ENCODE measurements around the gene RELCH. TPM values are rescaled to one million over a fixed set of nuclear protein-coding genes. Genes with fewer than 3 reads are reported as not detected.

Gene RELCH
- total RNA-seq, 1 donor from 2014 or later = 29.1 TPM

DNA sequence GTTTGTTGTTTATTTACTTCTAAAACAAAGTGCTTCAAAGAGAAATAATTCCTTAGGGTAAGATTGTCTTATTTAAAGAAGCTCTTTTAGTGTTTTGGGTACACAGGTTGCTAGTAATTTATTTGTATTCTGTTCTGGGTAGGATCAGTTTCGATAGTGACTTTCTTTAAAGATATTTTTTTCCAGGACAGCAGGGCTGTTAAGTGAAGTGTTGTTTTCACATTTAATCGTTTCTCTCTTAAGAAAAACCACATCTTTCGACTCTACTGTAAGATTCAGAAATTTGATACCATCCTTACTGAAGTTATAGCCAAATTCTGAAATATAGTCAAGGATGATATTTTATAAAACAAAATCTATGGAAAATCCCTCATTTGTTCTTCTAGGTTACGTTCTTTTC lies 155.8 kb downstream of the RELCH start:
- H3K9me3 Mint-ChIP-seq = no peaks in the 10 kb centered on the region
- peaks cover 43% of the 10 kb centered on the region for H3K36me3 Mint-ChIP-seq (ENCODE audit: low read depth)
- no peaks in the 10 kb centered on the region for H3K27me3 Mint-ChIP-seq (ENCODE audit: low read depth)
- intact Hi-C loops (cut with micrococcal nuclease) = no loop called here
- peaks cover 77% of the 10 kb centered on the region for H3K4me1 Mint-ChIP-seq (ENCODE audit: low read depth)
- no peak overlapping the region for H3K4me3 Mint-ChIP-seq (ENCODE audit: low read depth)
- DNase-seq (ENCODE audit: low spot score) = no peak
- H3K27ac Mint-ChIP-seq = no peak overlapping the region

- H3K4me1 Mint-ChIP-seq (ENCODE audit: low read depth) = peaks cover 77% of the 10 kb centered on the region
- no peak overlapping the region for H3K4me3 Mint-ChIP-seq (ENCODE audit: low read depth)
- no peaks in the 10 kb centered on the region for H3K9me3 Mint-ChIP-seq
- no peak overlapping the region for H3K27ac Mint-ChIP-seq
- no peak for DNase-seq (ENCODE audit: low spot score)
- peaks cover 46% of the 10 kb centered on the region for H3K36me3 Mint-ChIP-seq (ENCODE audit: low read depth)
- intact Hi-C loops (cut with micrococcal nuclease) = no loop called here
- no peaks in the 10 kb centered on the region for H3K27me3 Mint-ChIP-seq (ENCODE audit: low read depth)
These were observed 156.3 kb downstream of the RELCH start for GRCh38 chr18:62343316-62343715.

DNA sequence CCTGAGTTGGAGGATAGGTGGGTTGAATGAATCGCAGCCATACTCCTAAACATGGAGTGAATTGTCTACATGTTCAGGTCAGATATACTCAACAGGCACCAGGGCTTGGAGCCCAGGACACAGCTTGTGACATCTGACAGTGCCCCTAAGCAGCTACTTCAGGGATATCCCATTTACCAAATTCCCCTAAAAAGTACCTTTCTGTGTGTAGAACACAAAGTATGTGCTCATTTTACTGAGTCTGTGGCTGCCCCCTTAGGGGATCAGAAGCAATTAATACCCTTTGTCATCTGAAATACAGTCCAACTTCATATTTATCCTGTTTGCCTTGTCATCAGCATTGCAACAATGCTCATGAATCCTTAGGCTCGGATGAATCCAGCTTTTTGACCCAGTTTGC lies 158.9 kb downstream of the RELCH start:
- Mint-ChIP-seq H3K4me3 (ENCODE audit: low read depth) (no peak overlapping the region), H3K4me1 (ENCODE audit: low read depth) (peaks cover 67% of the 10 kb centered on the region), H3K36me3 (ENCODE audit: low read depth) (peaks cover 55% of the 10 kb centered on the region), H3K27ac (no peak overlapping the region), H3K27me3 (ENCODE audit: low read depth) (no peaks in the 10 kb centered on the region), H3K9me3 (no peaks in the 10 kb centered on the region)
- intact Hi-C loops (cut with micrococcal nuclease) = loop anchor here (2.0 kb wide), 1 partner anchor 51 kb away; no protein-coding TSS in a partner anchor
- no peak for DNase-seq (ENCODE audit: low spot score)

- DNase-seq (ENCODE audit: low spot score) = no peak
- Mint-ChIP-seq H3K36me3 (ENCODE audit: low read depth) (peaks cover 54% of the 10 kb centered on the region), H3K4me3 (ENCODE audit: low read depth) (peak overlapping the region; percentile 61), H3K27me3 (ENCODE audit: low read depth) (no peaks in the 10 kb centered on the region), H3K27ac (peak overlapping the region; percentile 90), H3K4me1 (ENCODE audit: low read depth) (peaks cover 61% of the 10 kb centered on the region), H3K9me3 (no peaks in the 10 kb centered on the region)
- intact Hi-C loops (cut with micrococcal nuclease) = loop anchor here (1.0 to 2.0 kb wide), 5 partner anchors 7 to 74 kb away; no protein-coding TSS in a partner anchor
These were observed 159.5 kb downstream of the RELCH start for GRCh38 chr18:62346333-62347088.

DNA sequence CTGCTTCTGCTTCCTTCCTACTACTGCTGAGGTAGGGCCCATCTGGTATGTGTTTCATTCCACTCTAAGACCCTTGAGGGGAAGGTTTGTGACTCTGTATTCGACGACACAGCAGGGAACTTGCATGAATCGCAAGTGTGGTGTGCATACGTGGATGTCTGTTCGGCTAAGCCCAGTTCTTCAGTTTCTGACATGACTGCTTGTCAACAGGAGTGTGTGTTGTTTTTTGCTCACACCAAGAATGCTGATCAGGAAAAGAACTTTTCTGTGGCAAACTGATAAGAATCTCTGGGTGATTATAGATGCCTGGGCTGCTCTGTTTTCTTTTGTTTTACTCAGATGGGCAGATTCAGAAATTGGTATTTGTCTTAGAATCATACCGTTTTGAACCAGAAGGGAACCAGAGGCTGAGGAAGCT lies 160.0 kb downstream of the RELCH start:
- Mint-ChIP-seq H3K27me3 (ENCODE audit: low read depth) (no peaks in the 10 kb centered on the region), H3K36me3 (ENCODE audit: low read depth) (peaks cover 56% of the 10 kb centered on the region), H3K4me1 (ENCODE audit: low read depth) (peaks cover 62% of the 10 kb centered on the region), H3K9me3 (no peaks in the 10 kb centered on the region), H3K27ac (peak overlapping the region; percentile 90), H3K4me3 (ENCODE audit: low read depth) (peak overlapping the region; percentile 61)
- intact Hi-C loops (cut with micrococcal nuclease) = loop anchor here (1.0 to 2.0 kb wide), 5 partner anchors 8 to 73 kb away; no protein-coding TSS in a partner anchor
- DNase-seq (ENCODE audit: low spot score) = peak; percentile 22

- intact Hi-C loops (cut with micrococcal nuclease) = no loop called here
- H3K27me3 Mint-ChIP-seq (ENCODE audit: low read depth) = no peaks in the 10 kb centered on the region
- peaks cover 58% of the 10 kb centered on the region for H3K36me3 Mint-ChIP-seq (ENCODE audit: low read depth)
- H3K4me3 Mint-ChIP-seq (ENCODE audit: low read depth) = no peak overlapping the region
- H3K27ac Mint-ChIP-seq = peak overlapping the region; percentile 38
- DNase-seq (ENCODE audit: low spot score) = no peak
- no peaks in the 10 kb centered on the region for H3K9me3 Mint-ChIP-seq
- H3K4me1 Mint-ChIP-seq (ENCODE audit: low read depth) = peaks cover 51% of the 10 kb centered on the region
These were observed 161.4 kb downstream of the RELCH start for GRCh38 chr18:62348474-62348873.

- Mint-ChIP-seq H3K4me3 (ENCODE audit: low read depth) (no peak overlapping the region), H3K36me3 (ENCODE audit: low read depth) (peaks cover 87% of the 10 kb centered on the region), H3K27ac (no peak overlapping the region), H3K9me3 (no peaks in the 10 kb centered on the region), H3K4me1 (ENCODE audit: low read depth) (peaks cover 23% of the 10 kb centered on the region), H3K27me3 (ENCODE audit: low read depth) (no peaks in the 10 kb centered on the region)
- intact Hi-C loops (cut with micrococcal nuclease) = no loop called here
- no peak for DNase-seq (ENCODE audit: low spot score)
These were observed 166.1 kb downstream of the RELCH start for GRCh38 chr18:62353170-62353569.

DNA sequence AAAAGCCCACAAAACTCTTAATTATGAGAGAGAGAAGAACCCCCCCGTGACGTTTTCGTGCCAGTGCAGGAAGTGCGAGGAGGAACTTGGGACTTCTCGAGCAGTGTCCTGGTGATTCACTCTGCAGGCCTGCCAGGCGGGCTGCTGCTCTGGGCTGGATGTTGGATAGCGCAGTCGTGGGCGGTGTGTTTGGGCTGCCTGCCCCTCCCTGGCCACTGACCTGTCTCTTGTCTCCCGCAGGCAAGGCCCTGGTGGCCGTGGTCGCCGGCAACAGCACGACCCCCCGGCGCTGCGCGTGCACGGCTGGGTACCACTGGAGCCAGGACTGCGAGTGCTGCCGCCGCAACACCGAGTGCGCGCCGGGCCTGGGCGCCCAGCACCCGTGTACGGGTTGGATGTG lies 167.1 kb downstream of the RELCH start:
- intact Hi-C loops (cut with micrococcal nuclease) = no loop called here
- Mint-ChIP-seq H3K27ac (no peak overlapping the region), H3K4me3 (ENCODE audit: low read depth) (no peak overlapping the region), H3K27me3 (ENCODE audit: low read depth) (no peaks in the 10 kb centered on the region), H3K4me1 (ENCODE audit: low read depth) (peaks cover 21% of the 10 kb centered on the region), H3K36me3 (ENCODE audit: low read depth) (peaks cover 85% of the 10 kb centered on the region), H3K9me3 (no peaks in the 10 kb centered on the region)
- DNase-seq (ENCODE audit: low spot score) = no peak

DNA sequence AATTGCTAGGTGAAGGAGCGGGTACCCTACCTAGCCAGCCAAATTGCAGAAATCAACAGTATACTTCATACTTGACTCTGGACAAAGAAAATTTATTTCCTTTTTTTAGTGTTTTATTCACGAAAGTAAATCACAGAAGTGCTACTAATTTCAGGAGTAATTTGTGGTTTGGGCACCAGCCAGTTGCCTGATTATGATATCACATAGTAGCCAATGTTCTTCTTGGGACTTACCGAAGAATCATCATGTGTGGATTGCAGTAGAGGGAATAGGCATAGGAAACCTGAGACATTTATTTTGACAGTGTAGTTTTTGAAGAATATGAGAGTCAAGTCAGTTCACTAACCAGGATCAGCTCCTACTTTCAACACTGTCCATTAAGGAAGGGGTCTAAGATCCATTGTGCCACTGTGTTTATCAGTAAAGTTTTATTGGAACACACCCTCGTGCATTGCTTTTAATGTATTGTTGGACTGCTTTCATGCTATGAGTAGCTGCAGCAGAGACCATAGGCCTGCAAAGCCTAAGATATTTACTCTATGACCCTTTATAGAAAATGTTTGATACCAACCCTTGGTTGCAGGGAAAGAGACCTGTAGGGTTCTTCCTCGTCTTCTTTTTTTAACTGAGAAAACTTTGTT lies 170.1 kb downstream of the RELCH start:
- H3K4me1 Mint-ChIP-seq (ENCODE audit: low read depth) = peaks cover 12% of the 10 kb centered on the region
- peaks cover 87% of the 10 kb centered on the region for H3K36me3 Mint-ChIP-seq (ENCODE audit: low read depth)
- H3K4me3 Mint-ChIP-seq (ENCODE audit: low read depth) = no peak overlapping the region
- no peaks in the 10 kb centered on the region for H3K9me3 Mint-ChIP-seq
- no peak for DNase-seq (ENCODE audit: low spot score)
- no peak overlapping the region for H3K27ac Mint-ChIP-seq
- intact Hi-C loops (cut with micrococcal nuclease) = no loop called here
- H3K27me3 Mint-ChIP-seq (ENCODE audit: low read depth) = no peaks in the 10 kb centered on the region

Other genes with a start within 250 kb of the RELCH start
- gene PIGN, start 199 bp upstream of the RELCH start, total RNA-seq = 29.4 and 29.6 TPM in 2 replicates
- 38.2 and 43.0 TPM in 2 replicates for gene TNFRSF11A, start 138.1 kb downstream of the RELCH start, total RNA-seq

Measured in activated T-helper 2 cell treated with anti-CD3 and anti-CD28 coated beads, Interferon-gamma antibody, Interleukin-2, Interleukin-4, amounts not matched to agents 10 μg/mL and 5 μg/mL and 100 μg/mL, durations not matched to agents 14 hours and 24 hours and 36 hours (primary cell).